GM21528 (cell line): ENCODE results near the gene LONP2.
"Not testable (repeated sequence)": the region's sequence is repeated elsewhere in the genome, so short reads cannot be mapped to it uniquely, and the experiment has no call there.

ENCODE experiments used
- ATAC-seq: cut with Tn5 transposase; IDR thresholded peaks from one replicate; pipeline ENCODE4 v1.9.1; 2021; ENCODE audit warnings: mild to moderate bottlenecking, moderate library complexity; ENCODE audit not compliant: unreplicated experiment, low FRiP score

The LONP2 gene

GRCh38 chr16:48235556-48236136 is 8.5 kb upstream of the LONP2 start:
- no peak for ATAC-seq

- no peak for ATAC-seq
Observed at GRCh38 chr16:48236286-48236685, 7.8 kb upstream of the LONP2 start.

- not testable (repeated sequence) for ATAC-seq
Observed at GRCh38 chr16:48240147-48240546, 4.0 kb upstream of the LONP2 start.

- ATAC-seq: peak; percentile 7
Observed at GRCh38 chr16:48244863-48245195, 729 bp downstream of the LONP2 start.

- ATAC-seq: no peak
Observed at GRCh38 chr16:48246066-48246465, 2.0 kb downstream of the LONP2 start.

- no peak for ATAC-seq
Observed at GRCh38 chr16:48247311-48247710, 3.2 kb downstream of the LONP2 start, which contains the start of gene ABCC11. ABCC11 (minus strand) TSS chr16:48247539; CDS start chr16:48231921, 15,618 bp downstream.

- ATAC-seq: no peak
Observed at GRCh38 chr16:48250520-48251278, 6.6 kb downstream of the LONP2 start.

GRCh38 chr16:48252013-48252412 is 7.9 kb downstream of the LONP2 start:
- ATAC-seq: no peak

- no peak for ATAC-seq
Observed at GRCh38 chr16:48256579-48257177, 12.6 kb downstream of the LONP2 start.

GRCh38 chr16:48261569-48261968 is 17.5 kb downstream of the LONP2 start:
- ATAC-seq: no peak

- ATAC-seq: no peak
Observed at GRCh38 chr16:48262631-48263030, 18.5 kb downstream of the LONP2 start.

- ATAC-seq: no peak
Observed at GRCh38 chr16:48269011-48269410, 24.9 kb downstream of the LONP2 start.

- no peak for ATAC-seq
Observed at GRCh38 chr16:48271728-48272127, 27.6 kb downstream of the LONP2 start.

- ATAC-seq: no peak
Observed at GRCh38 chr16:48272837-48273421, 28.8 kb downstream of the LONP2 start.

GRCh38 chr16:48274476-48274875 is 30.4 kb downstream of the LONP2 start:
- no peak for ATAC-seq

GRCh38 chr16:48276102-48276501 is 32.0 kb downstream of the LONP2 start:
- ATAC-seq: no peak

GRCh38 chr16:48277158-48277557 is 33.1 kb downstream of the LONP2 start:
- ATAC-seq: no peak

- ATAC-seq: no peak
Observed at GRCh38 chr16:48279199-48279598, 35.1 kb downstream of the LONP2 start.

- ATAC-seq: no peak
Observed at GRCh38 chr16:48280546-48280945, 36.4 kb downstream of the LONP2 start.

- ATAC-seq: no peak
Observed at GRCh38 chr16:48282636-48283263, 38.6 kb downstream of the LONP2 start.

- ATAC-seq: no peak
Observed at GRCh38 chr16:48284772-48285409, 40.8 kb downstream of the LONP2 start.
